ENCODE data around the gene PTPRM. TPM values are rescaled to one million over a fixed set of nuclear protein-coding genes. Genes with fewer than 3 reads are reported as not detected.

PTPRM gene
- total RNA-seq, 4 donors from 2014 or later: 22.5 to 92.5 (median 39.2) TPM

GRCh38 chr18:7622721-7623120 is 55.6 kb downstream of the PTPRM start:
- no peak for DNase-seq
- no peak overlapping the region for H3K4me3 ChIP-seq
- no peak overlapping the region for H3K27ac ChIP-seq
- in situ Hi-C loops (cut with MboI; ENCODE audit: low pct_ligation_motif_present in 1 of 4, low pct_unique_long_range_greater_than_20kb in 1 of 4, low sequenced_read_pairs in 3 of 4) (no loop called here), intact Hi-C loops (cut with DNase I; ENCODE audit: low total_unique reads) (no loop called here)
- H3K4me1 ChIP-seq: peaks cover 0 to 18% (median 8%) of the 10 kb centered on the region in 4 donors
- no peaks in the 10 kb centered on the region for H3K27me3 ChIP-seq
- H3K36me3 ChIP-seq: no peaks in the 10 kb centered on the region
- H3K9me3 ChIP-seq: no peaks in the 10 kb centered on the region
- TF ChIP-seq POLR2AphosphoS5 (IDR thresholded peaks at IDR 0.05): no peak
- TF ChIP-seq EP300 (IDR thresholded peaks at IDR 0.05; ENCODE audit: low read depth): no peak
- TF ChIP-seq CTCF (IDR thresholded peaks at IDR 0.05): no peak
- no peak for TF ChIP-seq POLR2A (IDR thresholded peaks at IDR 0.05)

- 84% methylated on average over 1 of the region's 1 CpG; no CpG with 5 or more reads in 1 of the 2 donors for WGBS, 2 donors (ENCODE audit: low coverage in 1 of 2)
- no peak overlapping the region for H3K27ac ChIP-seq
Observed at GRCh38 chr18:7623681-7624080, 56.6 kb downstream of the PTPRM start.

GRCh38 chr18:7624697-7625096 is 57.6 kb downstream of the PTPRM start:
- DNase-seq: no peak
- in situ Hi-C loops (cut with MboI; ENCODE audit: low pct_ligation_motif_present in 1 of 4, low pct_unique_long_range_greater_than_20kb in 1 of 4, low sequenced_read_pairs in 3 of 4) (no loop called here), intact Hi-C loops (cut with DNase I; ENCODE audit: low total_unique reads) (no loop called here)
- Histone ChIP-seq H3K36me3 (no peaks in the 10 kb centered on the region), H3K4me1 (peaks cover 0 to 8% (median 1%) of the 10 kb centered on the region in 4 donors), H3K27ac (no peak overlapping the region), H3K9me3 (no peaks in the 10 kb centered on the region), H3K27me3 (no peaks in the 10 kb centered on the region), H3K4me3 (no peak overlapping the region)
- no peak for TF ChIP-seq POLR2AphosphoS5 (IDR thresholded peaks at IDR 0.05)
- TF ChIP-seq EP300 (IDR thresholded peaks at IDR 0.05; ENCODE audit: low read depth): no peak
- no peak for TF ChIP-seq POLR2A (IDR thresholded peaks at IDR 0.05)
- no peak for TF ChIP-seq CTCF (IDR thresholded peaks at IDR 0.05)
- WGBS, 2 donors (ENCODE audit: low coverage in 1 of 2): 99% methylated on average over 6 of the region's 6 CpGs; no CpG with 5 or more reads in 1 of the 2 donors

More at GRCh38 chr18:7623681-7624080, 56.6 kb downstream of the PTPRM start:
- in situ Hi-C loops (cut with MboI; ENCODE audit: low pct_ligation_motif_present in 1 of 4, low pct_unique_long_range_greater_than_20kb in 1 of 4, low sequenced_read_pairs in 3 of 4): no loop called here
- no peaks in the 10 kb centered on the region for H3K36me3 ChIP-seq
- no peaks in the 10 kb centered on the region for H3K27me3 ChIP-seq
- DNase-seq: no peak
- H3K4me1 ChIP-seq: peaks cover 0 to 11% (median 5%) of the 10 kb centered on the region in 4 donors
- H3K4me3 ChIP-seq: no peak overlapping the region
- no peaks in the 10 kb centered on the region for H3K9me3 ChIP-seq
- no peak for TF ChIP-seq POLR2AphosphoS5 (IDR thresholded peaks at IDR 0.05)
- TF ChIP-seq POLR2A (IDR thresholded peaks at IDR 0.05): no peak
- TF ChIP-seq CTCF (IDR thresholded peaks at IDR 0.05): no peak
- no peak for TF ChIP-seq EP300 (IDR thresholded peaks at IDR 0.05; ENCODE audit: low read depth)
- intact Hi-C loops (cut with DNase I; ENCODE audit: low total_unique reads): no loop called here

GRCh38 chr18:7626175-7626921 is 59.2 kb downstream of the PTPRM start:
- no peak for DNase-seq

More at GRCh38 chr18:7626175-7626921, 59.2 kb downstream of the PTPRM start:
- intact Hi-C loops (cut with DNase I; ENCODE audit: low total_unique reads): no loop called here
- H3K9me3 ChIP-seq: no peaks in the 10 kb centered on the region
- TF ChIP-seq POLR2A (IDR thresholded peaks at IDR 0.05) (no peak), EP300 (IDR thresholded peaks at IDR 0.05; ENCODE audit: low read depth) (no peak), POLR2AphosphoS5 (IDR thresholded peaks at IDR 0.05) (no peak), CTCF (IDR thresholded peaks at IDR 0.05) (no peak)
- H3K27me3 ChIP-seq: no peaks in the 10 kb centered on the region
- WGBS, 2 donors (ENCODE audit: low coverage in 1 of 2): 55 to 92% methylated on average over 2 to 4 of the region's 4 CpGs
- in situ Hi-C loops (cut with MboI; ENCODE audit: low pct_ligation_motif_present in 1 of 4, low pct_unique_long_range_greater_than_20kb in 1 of 4, low sequenced_read_pairs in 3 of 4): no loop called here
- no peaks in the 10 kb centered on the region for H3K36me3 ChIP-seq
- no peak overlapping the region for H3K4me3 ChIP-seq
- no peak overlapping the region for H3K27ac ChIP-seq
- peaks cover 0 to 8% (median 1%) of the 10 kb centered on the region in 4 donors for H3K4me1 ChIP-seq
